ENCODE measurements around the gene NBAS.
"Not testable (repeated sequence)": the region's sequence is repeated elsewhere in the genome, so short reads cannot be mapped to it uniquely, and the experiment has no call there.

NBAS gene

GRCh38 chr2:15499251-15499650, 61.9 kb downstream of the NBAS start:
- DNase-seq; intact Hi-C loops (cut with DNase I): not testable (repeated sequence)

- no peak for DNase-seq
- intact Hi-C loops (cut with DNase I) = no loop called here
Measured at GRCh38 chr2:15498554-15498953, 62.6 kb downstream of the NBAS start.

- intact Hi-C loops (cut with DNase I) = no loop called here
- no peak for DNase-seq
Measured at GRCh38 chr2:15494877-15495276, 66.3 kb downstream of the NBAS start.

GRCh38 chr2:15492773-15493325, 68.3 kb downstream of the NBAS start:
- intact Hi-C loops (cut with DNase I) = no loop called here

DNA sequence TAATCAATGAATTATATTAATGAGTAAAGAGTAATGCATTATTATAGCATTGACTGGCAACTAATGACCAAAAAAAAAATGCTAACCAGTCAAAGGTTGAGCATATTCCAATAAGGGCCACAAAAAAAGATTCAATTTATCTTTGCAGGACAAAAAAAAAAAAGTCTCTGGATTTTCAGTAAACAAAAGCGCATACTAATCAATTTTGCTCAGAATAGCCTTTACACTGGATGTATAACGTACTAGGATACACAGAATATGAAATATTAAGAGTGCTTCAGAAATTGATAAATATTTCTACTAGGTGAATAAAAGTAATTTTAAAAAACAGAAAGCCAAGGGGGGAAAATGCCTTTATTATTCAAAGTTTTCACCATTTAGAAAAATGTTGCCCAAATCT, 74.4 kb downstream of the NBAS start:
- no peak for DNase-seq
- intact Hi-C loops (cut with DNase I) = no loop called here

More at GRCh38 chr2:15492773-15493325, 68.3 kb downstream of the NBAS start:
- DNase-seq = no peak

GRCh38 chr2:15485949-15486348, 75.2 kb downstream of the NBAS start:
- intact Hi-C loops (cut with DNase I) = no loop called here
- DNase-seq = no peak

GRCh38 chr2:15481000-15481399, 80.1 kb downstream of the NBAS start:
- no peak for DNase-seq
- intact Hi-C loops (cut with DNase I) = no loop called here

GRCh38 chr2:15480552-15480951, 80.6 kb downstream of the NBAS start:
- no peak for DNase-seq
- intact Hi-C loops (cut with DNase I) = no loop called here

GRCh38 chr2:15472876-15473275, 88.3 kb downstream of the NBAS start:
- no peak for DNase-seq
- intact Hi-C loops (cut with DNase I) = no loop called here

GRCh38 chr2:15472133-15472532, 89.0 kb downstream of the NBAS start:
- DNase-seq = no peak
- intact Hi-C loops (cut with DNase I) = no loop called here

GRCh38 chr2:15471606-15472005, 89.5 kb downstream of the NBAS start:
- intact Hi-C loops (cut with DNase I) = no loop called here
- no peak for DNase-seq

DNA sequence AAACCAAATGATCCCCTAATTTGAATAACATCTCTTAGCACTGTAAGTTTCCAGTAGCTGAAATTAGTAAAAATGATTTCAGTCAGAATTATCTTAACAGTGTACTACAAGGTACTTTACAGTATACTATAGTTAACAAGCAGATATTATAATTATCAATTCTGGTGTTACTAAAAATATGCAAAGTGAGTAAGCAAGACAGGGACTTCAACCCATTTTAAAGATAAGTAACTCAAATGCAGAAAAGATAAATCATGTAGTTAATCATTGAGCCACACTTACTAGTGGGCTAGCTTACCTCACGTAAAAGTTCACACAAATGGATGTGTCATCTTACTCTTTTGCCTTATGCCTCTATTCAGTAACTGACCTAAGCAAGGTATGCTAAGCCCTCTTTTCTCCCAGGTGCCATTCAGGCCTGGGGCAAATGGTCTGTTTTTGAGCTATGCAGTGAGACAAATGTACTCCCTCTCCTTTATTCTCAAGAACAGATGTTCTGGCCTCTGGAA, 101.0 kb downstream of the NBAS start:
- DNase-seq = no peak
- intact Hi-C loops (cut with DNase I) = no loop called here

DNA sequence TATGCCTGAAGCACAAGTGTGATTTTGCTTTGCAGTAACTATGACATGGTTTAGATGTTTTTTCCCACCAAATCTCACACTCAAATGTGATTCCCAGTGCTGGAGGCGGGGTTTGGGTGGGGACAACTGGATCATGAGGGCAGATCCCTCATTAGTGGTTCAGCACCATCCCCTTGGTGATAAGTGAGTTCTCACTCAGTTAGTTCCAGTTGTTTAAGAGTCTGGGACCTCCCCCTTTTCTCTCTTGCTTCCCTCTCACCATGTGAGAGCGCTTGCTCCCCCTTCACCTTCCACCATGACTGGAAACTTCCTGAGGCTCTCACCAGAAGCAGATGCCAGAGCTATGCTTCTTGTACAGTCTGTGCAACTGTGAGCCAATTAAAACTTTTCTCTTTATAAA, 102.9 kb downstream of the NBAS start:
- intact Hi-C loops (cut with DNase I) = no loop called here
- DNase-seq = no peak

DNA sequence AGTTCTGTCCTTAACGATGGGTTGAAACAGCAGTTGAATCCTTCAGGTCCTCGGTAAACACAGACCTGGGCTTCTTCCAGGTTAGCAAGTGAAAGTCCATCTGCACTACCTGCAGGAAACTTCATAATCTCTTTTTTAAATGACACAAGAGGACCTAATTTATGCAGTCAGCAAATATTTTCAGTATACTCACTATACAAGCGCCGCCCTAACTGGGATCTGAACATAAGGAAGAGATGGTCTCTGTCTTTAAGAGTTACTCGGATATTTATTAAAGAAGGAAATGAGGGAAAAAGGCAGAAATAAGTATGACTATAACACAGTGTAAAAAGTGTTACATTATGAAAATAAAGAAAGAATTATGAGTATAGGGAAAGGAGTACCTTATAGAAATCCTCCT, 103.3 kb downstream of the NBAS start:
- intact Hi-C loops (cut with DNase I) = no loop called here
- DNase-seq = no peak

DNA sequence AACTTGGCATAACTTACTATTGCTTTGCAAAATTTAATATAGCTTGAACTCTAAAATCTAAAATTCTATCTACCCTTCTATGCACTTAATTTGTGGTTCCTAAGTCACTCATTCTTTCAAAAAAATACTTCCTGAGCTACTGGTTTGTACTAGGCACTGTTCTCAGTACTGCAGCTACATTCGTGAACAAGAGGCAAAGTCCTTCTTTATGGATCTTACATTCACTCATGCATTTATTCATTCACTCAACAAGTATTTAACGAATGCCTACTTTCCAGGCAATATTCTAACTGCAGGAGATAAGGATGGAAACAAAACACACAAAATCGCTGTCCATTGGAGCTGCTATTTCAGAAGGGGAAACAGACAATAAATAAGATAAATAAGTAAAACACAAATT, 104.8 kb downstream of the NBAS start:
- intact Hi-C loops (cut with DNase I) = no loop called here
- DNase-seq = no peak

DNA sequence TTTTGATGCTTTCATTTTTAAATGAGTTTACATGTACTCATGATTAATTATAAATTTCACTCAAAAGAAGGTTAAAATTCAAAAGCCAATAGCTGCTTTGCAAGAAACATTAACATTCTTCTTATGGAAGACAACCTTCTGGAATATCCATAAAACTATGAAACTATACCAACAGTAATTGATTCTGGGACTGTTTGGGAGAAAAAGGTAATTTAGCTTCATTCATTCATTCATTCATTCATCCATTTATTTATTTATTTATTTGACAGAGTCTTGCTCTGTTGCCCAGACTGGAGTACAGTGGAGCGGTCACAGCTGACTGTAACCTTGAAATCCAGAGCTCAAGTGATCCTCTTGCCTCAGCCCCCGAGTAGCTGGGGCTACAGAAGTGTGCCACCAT, 110.3 kb downstream of the NBAS start:
- no peak for DNase-seq
- intact Hi-C loops (cut with DNase I) = no loop called here

- DNase-seq = no peak
- intact Hi-C loops (cut with DNase I) = no loop called here
Measured at GRCh38 chr2:15449556-15450236, 111.4 kb downstream of the NBAS start.

GRCh38 chr2:15448250-15448839, 112.8 kb downstream of the NBAS start:
- intact Hi-C loops (cut with DNase I) = no loop called here
- no peak for DNase-seq

DNA sequence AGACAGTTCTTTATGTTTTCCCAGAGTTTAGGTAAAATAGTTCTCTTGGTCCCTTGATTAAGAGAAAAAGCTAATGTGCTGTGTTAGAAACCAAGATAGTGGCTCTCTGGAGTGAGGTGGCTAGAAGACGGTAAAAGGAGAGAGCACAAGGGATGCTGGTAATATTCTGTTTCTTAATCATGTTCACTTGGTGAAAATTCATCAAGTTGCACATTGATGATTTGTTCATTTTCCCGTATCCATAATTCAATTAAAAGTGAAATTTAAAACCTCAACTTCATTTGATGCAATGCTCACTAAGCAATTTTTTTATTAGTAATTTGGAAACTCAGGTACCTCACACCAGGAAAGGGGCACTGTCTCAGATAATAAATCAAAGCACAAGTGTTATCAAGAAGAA, 113.8 kb downstream of the NBAS start:
- DNase-seq = no peak
- intact Hi-C loops (cut with DNase I) = no loop called here

DNA sequence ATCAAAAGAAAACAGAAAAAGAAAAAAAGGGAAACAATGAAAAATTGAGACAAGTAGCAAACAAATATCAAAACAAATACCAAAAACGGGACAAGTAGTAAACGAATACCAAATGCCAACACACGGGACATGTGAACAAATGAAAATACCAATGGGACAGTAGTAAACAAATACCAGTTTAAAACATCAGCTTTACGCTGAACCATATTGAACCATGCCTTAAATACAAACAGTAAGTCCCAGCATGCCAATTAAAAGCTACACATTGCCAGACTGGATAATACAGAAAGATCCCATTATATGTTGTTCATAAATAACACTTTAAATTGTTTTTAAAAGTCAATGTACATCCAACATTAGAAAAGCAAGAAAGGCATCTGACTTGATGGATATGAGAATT, 114.2 kb downstream of the NBAS start:
- intact Hi-C loops (cut with DNase I) = no loop called here
- DNase-seq = no peak
